Upper lobe of left lung (tissue), 6 donors: ENCODE measurements around the gene ZSCAN31. TPM values are rescaled to one million over a fixed set of nuclear protein-coding genes. Genes with fewer than 3 reads are reported as not detected.

Source experiments
- ATAC-seq, 2 donors: fragments of 200-7000 bp; cut with Tn5 transposase; one replicate each; pipeline ENCODE4 v1.9.1; 2022; ENCODE audit warnings: mild to moderate bottlenecking in 2 of 2, moderate library complexity in 2 of 2; ENCODE audit not compliant: low FRiP score in 2 of 2
- DNase-seq, 2 donors: peaks; one replicate each; pipeline ENCODE4 v3.0.0-alpha.2; 2019 to 2020
- H3K27ac ChIP-seq, 4 donors: fragments of 200-600 bp; sonication (generic); one replicate each; pipeline ENCODE4 v1.5.1; 2016 to 2019
- H3K27me3 ChIP-seq, 4 donors: fragments of 200-600 bp; sonication (generic); one replicate each; pipeline ENCODE4 v1.5.1; 2017 to 2019
- H3K36me3 ChIP-seq, 4 donors: fragments of 200-600 bp; sonication (generic); one replicate each; pipeline ENCODE4 v1.5.1; 2016 to 2019
- H3K4me1 ChIP-seq, 4 donors: fragments of 200-600 bp; sonication (generic); one replicate each; pipeline ENCODE4 v1.5.1; 2018 to 2019
- H3K4me3 ChIP-seq, 4 donors: fragments of 200-600 bp; sonication (generic); one replicate each; pipeline ENCODE4 v1.5.1; 2017 to 2019; ENCODE audit warnings: mild to moderate bottlenecking in 2 of 4, moderate library complexity in 1 of 4
- H3K9me3 ChIP-seq, 4 donors: fragments of 200-600 bp; sonication (generic); one replicate each; pipeline ENCODE4 v1.5.1; 2018 to 2019
- CTCF ChIP-seq, 6 experiments: fragments of 450-650 bp in 4 of 6; fragments of 200-600 bp in 2 of 6; sonication (generic) in 2 of 6; IDR thresholded peaks; one replicate each; pipeline ENCODE4 v1.5.1; 2016 to 2019; ENCODE audit warnings: antibody characterized with exemption in 6 of 6
- EP300 ChIP-seq, 4 donors: sonication (generic); formaldehyde crosslinking; IDR thresholded peaks; one replicate each; pipeline ENCODE4 v1.5.1; 2017; ENCODE audit warnings: antibody characterized with exemption in 4 of 4, control low read depth in 2 of 4
- POLR2A ChIP-seq, 4 donors: fragments of 450-650 bp; IDR thresholded peaks; one replicate each; pipeline ENCODE4 v1.5.1; 2016 to 2017; ENCODE audit warnings: antibody characterized with exemption in 4 of 4, mild to moderate bottlenecking in 2 of 4
- POLR2AphosphoS5 ChIP-seq, 2 donors: sonication (generic); formaldehyde crosslinking; IDR thresholded peaks; one replicate each; pipeline ENCODE4 v1.5.1; 2017; ENCODE audit warnings: antibody characterized with exemption in 2 of 2
- WGBS, 2 donors: methylation state at CpG; one replicate each; pipeline ENCODE4 v1.1.5; 2017 to 2018; 5-methylcytosine and 5-hydroxymethylcytosine counted together
- total RNA-seq, 6 donors: library from RNA; depleted of rRNA in 4 of 6; stranded (reverse); fragments of >200 nt in 4 of 6; gene quantifications; one replicate each; pipeline versions ENCODE4 v1.1.0 to v1.2.1, GENCODE V29; 2016 to 2021
- donor health status: DM: no; HTN: no; CAD: no; lungs with moderate emphysema.
- donor health status: DM: no; HTN: yes; CAD: no; lungs with severe emphysema.

Gene ZSCAN31
- total RNA-seq: 10 to 100 TPM; 11.5 to 33.5 (median 18.6) TPM

GRCh38 chr6:28335564-28336283 lies at the start of gene ZSCAN31:
ZSCAN31 (minus strand) TSS chr6:28336148; CDS start chr6:28329683, 6,465 bp downstream.
- peak within 1 kb of the TSS; percentile 44 to 71 (median 58) for H3K4me3 ChIP-seq

GRCh38 chr6:28384143-28384533 lies 48.2 kb upstream of the ZSCAN31 start:
- Histone ChIP-seq H3K27me3 (no peaks in the 10 kb centered on the region), H3K36me3 (peaks cover 0 to 47% (median 7%) of the 10 kb centered on the region in 4 donors), H3K9me3 (no peaks in the 10 kb centered on the region), H3K27ac (peak overlapping the region in 2 of 4 donors; percentile 51 to 72), H3K4me3 (no peak overlapping the region), H3K4me1 (peaks cover 8 to 19% (median 11%) of the 10 kb centered on the region in 4 donors)
- TF ChIP-seq POLR2A (IDR thresholded peaks at IDR 0.05) (no peak), POLR2AphosphoS5 (IDR thresholded peaks at IDR 0.05) (no peak), EP300 (IDR thresholded peaks at IDR 0.05) (no peak), CTCF (IDR thresholded peaks at IDR 0.05) (no peak)
- WGBS, 2 donors: 79 to 82% methylated on average over 2 of the region's 2 CpGs
- ATAC-seq (no peak), DNase-seq (no peak)

More at GRCh38 chr6:28335564-28336283, at the start of gene ZSCAN31:
- H3K36me3 ChIP-seq: no peaks in the 10 kb centered on the region
- no peaks in the 10 kb centered on the region for H3K9me3 ChIP-seq
- WGBS, 2 donors: 1% methylated on average over 31 to 33 of the region's 35 CpGs
- ATAC-seq (peak; percentile 98), DNase-seq (peak; percentile 92 to 99)
- H3K4me1 ChIP-seq: peaks cover 9 to 17% (median 14%) of the 10 kb centered on the region in 4 donors
- peak within 1 kb of the TSS; percentile 93 to 96 (median 94) for H3K27ac ChIP-seq
- H3K27me3 ChIP-seq: no peaks in the 10 kb centered on the region
- TF ChIP-seq CTCF (IDR thresholded peaks at IDR 0.05): no peak
- peak; percentile 28 to 92 (median 84) for TF ChIP-seq POLR2A (IDR thresholded peaks at IDR 0.05)
- peak; percentile 67 to 75 for TF ChIP-seq POLR2AphosphoS5 (IDR thresholded peaks at IDR 0.05)
- TF ChIP-seq EP300 (IDR thresholded peaks at IDR 0.05): peak in 1 of 4 donors; percentile 21

- H3K36me3 ChIP-seq: peaks cover 0 to 45% (median 4%) of the 10 kb centered on the region in 4 donors
- no peaks in the 10 kb centered on the region for H3K27me3 ChIP-seq
- peak overlapping the region; percentile 51 to 76 (median 67) for H3K27ac ChIP-seq
- peak in 1 of 4 donors; percentile 52 for TF ChIP-seq POLR2A (IDR thresholded peaks at IDR 0.05)
- TF ChIP-seq CTCF (IDR thresholded peaks at IDR 0.05): peak in 5 of 6 experiments; percentile 26 to 55 (median 33)
- TF ChIP-seq EP300 (IDR thresholded peaks at IDR 0.05): no peak
- peak; percentile 32 to 73 for TF ChIP-seq POLR2AphosphoS5 (IDR thresholded peaks at IDR 0.05)
- H3K4me3 ChIP-seq: peak overlapping the region in 3 of 4 donors; percentile 35 to 53 (median 51)
- H3K9me3 ChIP-seq: no peaks in the 10 kb centered on the region
- peaks cover 8 to 19% (median 11%) of the 10 kb centered on the region in 4 donors for H3K4me1 ChIP-seq
- 28 to 29% methylated on average over 21 to 31 of the region's 31 CpGs for WGBS, 2 donors
- DNase-seq (peak; percentile 91 to 94), ATAC-seq (peak; percentile 98 to 99)
Observed at GRCh38 chr6:28383235-28384142, 47.5 kb upstream of the ZSCAN31 start.

GRCh38 chr6:28380381-28380780 lies 44.4 kb upstream of the ZSCAN31 start:
- DNase-seq: no peak
- no peak overlapping the region for H3K27ac ChIP-seq
- no peak overlapping the region for H3K4me3 ChIP-seq
- H3K36me3 ChIP-seq: peaks cover 0 to 39% (median 4%) of the 10 kb centered on the region in 4 donors
- TF ChIP-seq EP300 (IDR thresholded peaks at IDR 0.05) (no peak), CTCF (IDR thresholded peaks at IDR 0.05) (no peak), POLR2AphosphoS5 (IDR thresholded peaks at IDR 0.05) (no peak), POLR2A (IDR thresholded peaks at IDR 0.05) (no peak)
- H3K9me3 ChIP-seq: no peaks in the 10 kb centered on the region
- 92 to 96% methylated on average over 2 of the region's 2 CpGs for WGBS, 2 donors
- peaks cover 8 to 19% (median 11%) of the 10 kb centered on the region in 4 donors for H3K4me1 ChIP-seq
- H3K27me3 ChIP-seq: no peaks in the 10 kb centered on the region
- ATAC-seq: no peak
